K562 (cell line): ENCODE data around the gene C1orf174. TPM values are rescaled to one million over a fixed set of nuclear protein-coding genes. Genes with fewer than 3 reads are reported as not detected.
A peak's percentile ranks its signal among the peaks of the same experiment; 100 is the strongest.

Experiments used
- BRF1 ChIP-seq: IDR thresholded peaks from 3 replicates; pipeline ENCODE4 v1.6.1; 2011; ENCODE audit warnings: borderline replicate concordance, mild to moderate bottlenecking; ENCODE audit not compliant: insufficient read length; ENCODE audit errors: extremely low read depth
- CBX3 ChIP-seq, 2 experiments: IDR thresholded peaks; 1 replicate in 1 of 2; 2 replicates in 1 of 2; pipeline ENCODE4 v1.6.1; 2012; ENCODE audit warnings: inconsistent platforms in 2 of 2, low read length in 2 of 2, borderline replicate concordance in 1 of 2, control low read depth in 1 of 2
- CREB3 ChIP-seq: fragments of 450-650 bp; conservative IDR thresholded peaks from 2 replicates; pipeline ENCODE4 v1.6.1; 2016; ENCODE audit warnings: missing genetic modification characterization, low read depth, mild to moderate bottlenecking, missing compliant biosample characterization, moderate library complexity
- CREBBP ChIP-seq: IDR thresholded peaks from one replicate; pipeline ENCODE4 v1.6.1; 2012; ENCODE audit warnings: low read depth, mild to moderate bottlenecking, control low read depth, inconsistent platforms, low read length
- FIP1L1 ChIP-seq: fragments of 200-400 bp; formaldehyde crosslinking; IDR thresholded peaks from 2 replicates; pipeline ENCODE4 v1.6.1; 2018; ENCODE audit warnings: mild to moderate bottlenecking, low read depth, low read length; ENCODE audit not compliant: poor library complexity, severe bottlenecking
- HCFC1 ChIP-seq: IDR thresholded peaks from 2 replicates; pipeline ENCODE4 v1.6.1; 2012; ENCODE audit warnings: low read depth, low read length, improper control_type of control experiment
- HNRNPUL1 ChIP-seq: fragments of 200-400 bp; formaldehyde crosslinking; IDR thresholded peaks from 2 replicates; pipeline ENCODE4 v1.6.1; 2017; ENCODE audit warnings: low read length
- KLF1 ChIP-seq: fragments of 450-650 bp; IDR thresholded peaks from 2 replicates; pipeline ENCODE4 v1.6.1; 2016; ENCODE audit warnings: missing genetic modification characterization, missing compliant biosample characterization
- KLF13 ChIP-seq: fragments of 450-650 bp; IDR thresholded peaks from 2 replicates; pipeline ENCODE4 v1.6.1; 2016; ENCODE audit warnings: missing genetic modification characterization, low read depth, mild to moderate bottlenecking, missing compliant biosample characterization, moderate library complexity, borderline replicate concordance
- KLF16 ChIP-seq: IDR thresholded peaks from 2 replicates; pipeline ENCODE4 v1.6.1; 2016; ENCODE audit warnings: antibody characterized with exemption
- LCOR ChIP-seq: sonication (generic); formaldehyde crosslinking; IDR thresholded peaks from 2 replicates; pipeline ENCODE4 v1.8.0; 2022; ENCODE audit warnings: mild to moderate bottlenecking, missing genetic modification reagents
- NR3C1 ChIP-seq: sonication (generic); formaldehyde crosslinking; IDR thresholded peaks from 2 replicates; pipeline ENCODE4 v1.8.1; 2022; ENCODE audit warnings: missing genetic modification reagents
- PURB ChIP-seq: sonication (generic); formaldehyde crosslinking; IDR thresholded peaks from 2 replicates; pipeline ENCODE4 v1.9.0; 2021; ENCODE audit warnings: low read depth, mild to moderate bottlenecking, missing genetic modification reagents
- RBM15 ChIP-seq: fragments of 200-400 bp; formaldehyde crosslinking; IDR thresholded peaks from 2 replicates; pipeline ENCODE4 v1.6.1; 2018; ENCODE audit warnings: mild to moderate bottlenecking, low read length, moderate library complexity; ENCODE audit not compliant: insufficient read depth
- RFX5 ChIP-seq: IDR thresholded peaks from 2 replicates; pipeline ENCODE4 v1.6.1; 2011; ENCODE audit warnings: low read depth, mild to moderate bottlenecking, improper control_type of control experiment, low read length
- TCF3 ChIP-seq: sonication (generic); formaldehyde crosslinking; IDR thresholded peaks from 2 replicates; pipeline ENCODE4 v1.4.0; 2020; ENCODE audit warnings: mild to moderate bottlenecking, missing genetic modification reagents
- YY1 ChIP-seq, 3 experiments: IDR thresholded peaks; 2 replicates each; pipeline ENCODE4 v1.6.1; 2011; ENCODE audit warnings: low read length in 2 of 3, mild to moderate bottlenecking in 2 of 3, moderate library complexity in 2 of 3, borderline replicate concordance in 1 of 3, control low read depth in 1 of 3, low read depth in 1 of 3; ENCODE audit not compliant: insufficient read depth in 3 of 3, insufficient replicate concordance in 2 of 3, control insufficient read depth in 1 of 3, insufficient read length in 1 of 3; ENCODE audit errors: extremely low read depth in 1 of 3
- ZNF197 ChIP-seq: fragments of 200-800 bp; sonication (Bioruptor generic); IDR thresholded peaks from 2 replicates; pipeline ENCODE4 v1.6.1; 2016; ENCODE audit warnings: low read depth, missing genetic modification characterization, missing compliant biosample characterization
- ZNF24 ChIP-seq: fragments of 450-650 bp; IDR thresholded peaks from 2 replicates; pipeline ENCODE4 v1.6.1; 2016
- ZNF354B ChIP-seq: fragments of 250-450 bp; sonication (Bioruptor Pico); IDR thresholded peaks from 2 replicates; pipeline ENCODE4 v1.4.0; 2020
- ZNF586 ChIP-seq: fragments of 450-650 bp; formaldehyde crosslinking; conservative IDR thresholded peaks from 2 replicates; pipeline ENCODE4 v1.4.0; 2020; ENCODE audit warnings: mild to moderate bottlenecking, moderate library complexity
- ZNF764 ChIP-seq: fragments of 250-450 bp; sonication (Bioruptor Pico); IDR thresholded peaks from 2 replicates; pipeline ENCODE4 v1.4.0; 2020; ENCODE audit warnings: low read depth, mild to moderate bottlenecking, moderate library complexity
- polyA plus RNA-seq, 8 experiments: library from polyadenylated mRNA; depleted of rRNA in 4 of 8; stranded (reverse) in 5 of 8; unstranded in 3 of 8; fragments of >200 nt; fragmentation: Nextera tagmentation in 2 of 8; fragmentation: Illumina TruSeq in 1 of 8; extraction: Ambion mirVana in 2 of 8; extraction: Trizol in 1 of 8; gene quantifications; 2 replicates each; pipeline versions ENCODE4 v1.2.1 to v1.2.3, GENCODE V29; 2011 to 2014; ENCODE audit warnings: inconsistent platforms in 1 of 8, missing spikeins in 1 of 8
- total RNA-seq, 7 experiments: library from RNA; depleted of rRNA in 6 of 7; stranded (reverse); fragments of >200 nt in 6 of 7; fragmentation: Illumina TruSeq in 2 of 7; extraction: Trizol in 2 of 7; gene quantifications; 2 replicates each; pipeline versions ENCODE4 v1.2.1 to v1.2.3, GENCODE V29; 2011 to 2021; ENCODE audit warnings: low replicate concordance in 1 of 7
- TF ChIP-seq, protein P1 (sequence below): fragments of 450-650 bp; formaldehyde crosslinking; IDR thresholded peaks from 2 replicates; pipeline ENCODE4 v1.4.0; 2020; ENCODE audit warnings: mild to moderate bottlenecking, moderate library complexity
- TF ChIP-seq, protein P2 (sequence below): fragments of 250-450 bp; sonication (Bioruptor Pico); IDR thresholded peaks from 2 replicates; pipeline ENCODE4 v1.5.0; 2021; ENCODE audit warnings: mild to moderate bottlenecking, borderline replicate concordance

C1orf174 gene
- total and polyA plus RNA-seq, 9 of the 15 experiments (the other 6 are each of a cell fraction or from before 2014, with no cell fraction given): 38.5 to 64.9 (median 45.4) TPM

GRCh38 chr1:3869751-3870301 lies 30.2 kb downstream of the C1orf174 start (continued):
- TF ChIP-seq PURB (no peak), ZNF764 (CRISPR knock-in tag) (no peak), RBM15 (no peak), ZNF586 (no peak), LCOR (CRISPR knock-in tag) (no peak), FIP1L1 (peak; percentile 56), KLF13 (tag) (peak; percentile 57; the same call in 1 of the 2 replicates), RFX5 (no peak), KLF16 (peak; percentile 24; the same call in 1 of the 2 replicates), KLF1 (peak; percentile 58; the same call in 1 of the 2 replicates), ZNF354B (no peak), HCFC1 (peak; percentile 34; the same call in 1 of the 2 replicates), YY1 (IDR thresholded peaks at IDR 0.05; ENCODE audit: borderline replicate concordance in 1 of 3, control insufficient read depth in 1 of 3, extremely low read depth in 1 of 3, insufficient read depth in 3 of 3, insufficient read length in 1 of 3, insufficient replicate concordance in 2 of 3, low read depth in 1 of 3, low read length in 2 of 3) (peak in 2 of 3 experiments; percentile 75 to 86), HNRNPUL1 (no peak), ZNF24 (no peak), CREB3 (tag) (no peak), NR3C1 (CRISPR knock-in tag) (no peak), TCF3 (CRISPR knock-in tag) (peak; percentile 49; the same call in 1 of the 2 replicates), BRF1 (no peak), CBX3 (IDR thresholded peaks at IDR 0.05; ENCODE audit: borderline replicate concordance in 1 of 2, low read length in 2 of 2) (peak in 1 of 2 experiments; percentile 80; a peak in 2 of 3 replicates), CREBBP (no peak), ZNF197 (CRISPR knock-in tag) (no peak)
- TF ChIP-seq, protein P1, sequence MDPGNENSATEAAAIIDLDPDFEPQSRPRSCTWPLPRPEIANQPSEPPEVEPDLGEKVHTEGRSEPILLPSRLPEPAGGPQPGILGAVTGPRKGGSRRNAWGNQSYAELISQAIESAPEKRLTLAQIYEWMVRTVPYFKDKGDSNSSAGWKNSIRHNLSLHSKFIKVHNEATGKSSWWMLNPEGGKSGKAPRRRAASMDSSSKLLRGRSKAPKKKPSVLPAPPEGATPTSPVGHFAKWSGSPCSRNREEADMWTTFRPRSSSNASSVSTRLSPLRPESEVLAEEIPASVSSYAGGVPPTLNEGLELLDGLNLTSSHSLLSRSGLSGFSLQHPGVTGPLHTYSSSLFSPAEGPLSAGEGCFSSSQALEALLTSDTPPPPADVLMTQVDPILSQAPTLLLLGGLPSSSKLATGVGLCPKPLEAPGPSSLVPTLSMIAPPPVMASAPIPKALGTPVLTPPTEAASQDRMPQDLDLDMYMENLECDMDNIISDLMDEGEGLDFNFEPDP (CRISPR knock-in tag): no peak
- TF ChIP-seq, protein P2, sequence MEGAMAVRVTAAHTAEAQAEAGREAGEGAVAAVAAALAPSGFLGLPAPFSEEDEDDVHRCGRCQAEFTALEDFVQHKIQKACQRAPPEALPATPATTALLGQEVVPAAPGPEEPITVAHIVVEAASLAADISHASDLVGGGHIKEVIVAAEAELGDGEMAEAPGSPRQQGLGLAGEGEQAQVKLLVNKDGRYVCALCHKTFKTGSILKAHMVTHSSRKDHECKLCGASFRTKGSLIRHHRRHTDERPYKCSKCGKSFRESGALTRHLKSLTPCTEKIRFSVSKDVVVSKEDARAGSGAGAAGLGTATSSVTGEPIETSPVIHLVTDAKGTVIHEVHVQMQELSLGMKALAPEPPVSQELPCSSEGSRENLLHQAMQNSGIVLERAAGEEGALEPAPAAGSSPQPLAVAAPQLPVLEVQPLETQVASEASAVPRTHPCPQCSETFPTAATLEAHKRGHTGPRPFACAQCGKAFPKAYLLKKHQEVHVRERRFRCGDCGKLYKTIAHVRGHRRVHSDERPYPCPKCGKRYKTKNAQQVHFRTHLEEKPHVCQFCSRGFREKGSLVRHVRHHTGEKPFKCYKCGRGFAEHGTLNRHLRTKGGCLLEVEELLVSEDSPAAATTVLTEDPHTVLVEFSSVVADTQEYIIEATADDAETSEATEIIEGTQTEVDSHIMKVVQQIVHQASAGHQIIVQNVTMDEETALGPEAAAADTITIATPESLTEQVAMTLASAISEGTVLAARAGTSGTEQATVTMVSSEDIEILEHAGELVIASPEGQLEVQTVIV: no peak
